ENCODE data around the gene ADGRD1. TPM values are rescaled to one million over a fixed set of nuclear protein-coding genes. Genes with fewer than 3 reads are reported as not detected.
"Not testable (repeated sequence)": the region's sequence is repeated elsewhere in the genome, so short reads cannot be mapped to it uniquely, and the experiment has no call there.

ADGRD1 gene
- total RNA-seq, 1 donor from 2014 or later: 0.26 TPM

DNA sequence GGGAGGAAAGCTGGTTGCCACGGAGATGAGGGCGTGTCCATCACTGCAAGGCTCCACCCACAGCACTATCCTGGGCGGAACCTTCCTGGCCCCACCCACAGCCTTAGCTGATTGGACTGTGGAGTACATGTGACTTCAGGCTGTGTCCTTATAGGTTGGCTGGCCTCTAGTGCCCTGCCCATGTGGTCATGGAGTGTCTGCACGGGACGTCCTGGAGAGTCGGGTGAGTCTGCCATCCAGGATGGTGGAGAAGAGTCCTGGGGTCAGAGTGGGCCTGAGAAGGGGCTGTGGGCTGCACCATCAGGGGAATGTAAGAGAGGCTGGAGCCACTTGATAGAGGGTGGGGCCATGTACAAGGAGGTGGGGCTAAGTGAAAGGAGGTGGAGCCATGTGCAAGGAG lies 117.0 kb downstream of the ADGRD1 start:
- DNase-seq (ENCODE audit: low read depth in 2 of 2): not testable (repeated sequence)

- DNase-seq (ENCODE audit: low read depth in 2 of 2): not testable (repeated sequence)
These were observed 117.6 kb downstream of the ADGRD1 start for GRCh38 chr12:131071234-131071820.

- not testable (repeated sequence) for DNase-seq (ENCODE audit: low read depth in 2 of 2)
These were observed 118.2 kb downstream of the ADGRD1 start for GRCh38 chr12:131071950-131072349.

- DNase-seq (ENCODE audit: low read depth in 2 of 2): no peak
These were observed 118.9 kb downstream of the ADGRD1 start for GRCh38 chr12:131072451-131073230.

DNA sequence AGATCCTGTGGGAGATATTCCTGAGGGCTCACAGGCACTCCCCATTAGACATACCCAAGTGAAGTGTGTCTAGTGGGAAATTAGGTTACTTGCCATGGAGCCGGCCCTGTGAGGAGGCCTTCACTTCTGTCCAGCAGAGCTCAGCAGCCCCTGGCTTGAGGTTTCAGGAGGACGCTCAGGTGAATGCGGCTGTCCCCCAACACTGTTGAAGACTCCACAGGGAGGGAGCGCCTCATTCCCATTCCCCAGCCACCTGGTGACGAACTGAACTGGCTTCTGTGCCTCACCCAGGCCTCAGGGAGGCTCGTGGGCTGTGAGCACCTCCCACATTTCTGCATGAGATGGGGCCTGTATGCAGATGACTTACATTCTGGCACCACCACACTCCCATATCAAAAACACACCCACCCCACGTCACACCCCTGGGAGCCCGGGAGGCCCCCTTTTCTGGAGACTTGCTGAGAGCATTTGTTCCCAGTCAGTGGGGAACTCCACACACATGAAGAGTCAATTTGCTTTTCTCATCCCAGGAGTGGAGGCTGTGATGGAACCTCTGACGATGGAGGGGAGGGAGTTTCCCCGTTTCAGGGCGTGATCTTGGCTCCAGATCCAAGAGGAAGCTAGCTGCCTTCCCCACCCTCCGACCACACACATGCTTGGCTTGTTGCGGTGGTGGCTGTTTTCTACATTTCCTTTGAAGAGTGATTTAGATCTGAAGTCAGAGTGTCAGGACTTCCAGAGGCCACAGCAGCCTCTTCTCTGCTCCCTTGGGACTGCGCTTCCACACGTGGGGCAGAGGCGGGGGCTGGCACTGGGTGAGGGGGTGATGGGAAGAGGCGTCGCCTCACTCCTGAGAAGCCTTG lies 120.7 kb downstream of the ADGRD1 start:
- peak in 1 of 2 donors; percentile 71 for DNase-seq (ENCODE audit: low read depth in 2 of 2)

DNA sequence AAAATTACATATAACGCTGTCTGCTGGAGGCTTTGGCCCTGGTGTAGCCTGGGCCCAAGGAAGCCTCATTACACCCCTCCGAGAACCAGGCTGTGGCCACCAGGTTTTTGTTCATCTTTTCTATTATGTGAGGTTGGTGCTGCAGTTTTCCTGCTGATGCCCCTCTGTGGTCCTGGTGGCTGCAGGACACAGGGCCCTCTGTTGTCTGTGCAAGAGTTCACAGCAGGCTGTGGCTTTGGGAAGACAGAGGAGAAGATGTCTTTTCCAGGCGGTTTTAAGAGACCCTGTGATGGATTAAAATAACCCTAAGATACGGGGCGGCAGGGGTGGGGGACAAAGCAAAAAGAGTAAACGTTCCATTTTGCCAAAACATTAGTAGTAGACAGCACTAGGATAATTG lies 121.5 kb downstream of the ADGRD1 start:
- DNase-seq (ENCODE audit: low read depth in 2 of 2): no peak

- no peak for DNase-seq (ENCODE audit: low read depth in 2 of 2)
These were observed 121.9 kb downstream of the ADGRD1 start for GRCh38 chr12:131075611-131076010.

GRCh38 chr12:131076296-131076695 lies 122.6 kb downstream of the ADGRD1 start:
- DNase-seq (ENCODE audit: low read depth in 2 of 2): no peak

- no peak for DNase-seq (ENCODE audit: low read depth in 2 of 2)
These were observed 123.4 kb downstream of the ADGRD1 start for GRCh38 chr12:131076791-131077747.

- no peak for DNase-seq (ENCODE audit: low read depth in 2 of 2)
These were observed 124.3 kb downstream of the ADGRD1 start for GRCh38 chr12:131077931-131078391.

- no peak for DNase-seq (ENCODE audit: low read depth in 2 of 2)
These were observed 128.8 kb downstream of the ADGRD1 start for GRCh38 chr12:131082290-131083194.

DNA sequence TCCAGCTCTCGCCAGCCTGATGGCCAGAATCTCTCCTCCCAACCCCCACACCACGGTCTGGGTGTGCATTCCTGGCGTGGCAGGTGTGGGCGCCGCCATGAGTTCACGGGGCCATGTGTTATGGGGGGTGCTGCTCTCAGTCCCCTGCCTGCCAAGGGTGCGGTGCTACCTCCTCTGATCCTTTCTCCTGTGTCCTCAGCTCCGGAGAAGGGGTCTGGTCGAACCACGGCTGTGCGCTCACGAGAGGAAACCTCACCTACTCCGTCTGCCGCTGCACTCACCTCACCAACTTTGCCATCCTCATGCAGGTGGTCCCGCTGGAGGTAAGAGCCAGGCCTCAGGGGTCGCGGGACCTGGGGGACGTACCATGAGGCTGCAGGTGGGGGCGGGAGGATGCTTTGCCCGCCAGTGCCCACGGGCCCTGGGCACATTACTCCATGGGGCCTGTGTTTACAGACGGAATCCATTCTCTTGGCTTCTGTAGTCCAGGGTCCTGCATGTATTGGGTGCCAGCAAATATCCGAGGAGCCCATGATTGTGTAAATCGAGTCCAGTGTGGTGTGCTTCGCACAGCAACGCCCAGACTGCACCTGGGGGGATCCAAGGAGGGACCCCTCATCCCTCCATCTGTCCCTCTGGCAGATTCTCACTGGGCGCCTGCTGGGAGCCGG lies 130.8 kb downstream of the ADGRD1 start:
- DNase-seq (ENCODE audit: low read depth in 2 of 2): no peak

- no peak for DNase-seq (ENCODE audit: low read depth in 2 of 2)
These were observed 131.6 kb downstream of the ADGRD1 start for GRCh38 chr12:131085125-131085815.

- no peak for DNase-seq (ENCODE audit: low read depth in 2 of 2)
These were observed 132.3 kb downstream of the ADGRD1 start for GRCh38 chr12:131085816-131086591.

DNA sequence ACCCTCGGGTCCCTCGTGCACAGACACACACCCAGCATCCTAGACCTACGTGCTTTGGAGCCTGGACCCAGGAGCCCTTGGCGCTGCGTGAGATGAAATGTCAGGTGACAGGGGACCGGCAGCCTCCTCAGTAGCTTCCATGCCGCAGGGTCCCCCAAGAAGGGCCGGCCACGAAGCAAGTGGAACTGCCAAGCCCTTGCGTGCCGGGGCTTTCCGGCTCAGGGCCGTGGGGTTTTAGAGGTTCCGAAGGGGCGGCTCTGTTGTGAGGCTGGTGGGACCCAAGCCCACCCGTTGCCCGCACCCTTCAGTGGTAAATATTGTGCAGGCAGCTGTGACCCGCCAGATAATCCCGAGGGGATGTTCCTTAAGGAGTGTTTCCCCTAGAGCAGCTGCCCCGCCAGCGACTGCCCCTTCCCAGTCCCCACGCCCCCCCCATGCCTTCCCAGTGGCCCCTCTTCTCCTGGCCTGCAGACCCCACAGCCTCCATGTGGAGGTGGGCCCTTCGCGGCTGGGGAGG lies 133.7 kb downstream of the ADGRD1 start:
- no peak for DNase-seq (ENCODE audit: low read depth in 2 of 2)

DNA sequence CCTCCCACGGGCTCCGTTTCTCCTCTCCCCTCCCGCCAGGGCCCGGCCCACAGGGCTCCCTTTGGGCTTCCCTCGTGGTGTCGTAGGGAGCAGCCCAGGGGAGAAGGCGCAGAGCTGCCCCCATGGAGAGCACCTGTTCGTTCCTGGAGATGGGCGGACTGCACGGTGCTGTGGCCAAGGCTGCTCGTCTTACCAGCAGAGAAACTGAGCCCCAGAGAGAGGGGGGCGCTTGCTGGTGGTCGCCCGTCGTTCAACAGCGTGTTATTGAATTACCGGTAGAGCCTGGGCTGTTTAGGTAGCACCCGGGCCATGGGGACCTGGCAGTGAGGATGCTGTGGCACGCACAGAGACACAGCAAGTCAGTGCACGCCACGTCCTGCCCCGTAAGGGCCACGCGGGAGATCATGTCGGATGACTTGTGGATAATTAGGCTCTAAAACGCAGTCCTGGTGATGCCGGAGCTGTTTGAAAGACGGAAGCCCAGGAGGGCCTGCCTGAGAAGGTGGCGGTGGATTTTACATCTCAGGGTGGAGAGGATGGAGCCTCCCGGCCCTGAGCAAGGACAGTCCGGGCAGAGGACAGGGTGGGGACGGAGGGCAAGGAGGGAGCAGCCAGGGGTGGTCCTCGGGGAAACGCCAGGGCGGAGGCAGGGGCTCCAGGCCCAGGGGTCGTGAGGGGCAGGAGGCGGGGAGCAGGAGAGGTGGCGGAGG lies 134.4 kb downstream of the ADGRD1 start:
- DNase-seq (ENCODE audit: low read depth in 2 of 2): no peak
